Fibroblast of mammary gland (primary cell): Measurements from ENCODE around the gene TMEM167B.

ENCODE experiments used
- DNase-seq: peaks from one replicate; pipeline ENCODE4 v3.0.0-alpha.2; 2010; ENCODE audit warnings: low read depth
- H3K4me3 ChIP-seq: 2 replicates; pipeline ENCODE4 v1.5.1; 2011; ENCODE audit warnings: low read depth, mild to moderate bottlenecking, low read length, moderate library complexity; ENCODE audit not compliant: control insufficient read depth
- TF ChIP-seq, protein P1 (sequence below): conservative IDR thresholded peaks from 2 replicates; pipeline ENCODE4 v1.5.1; 2011; ENCODE audit warnings: low read depth, low read length, inconsistent platforms; ENCODE audit not compliant: control insufficient read depth, insufficient read depth

TMEM167B gene

DNA sequence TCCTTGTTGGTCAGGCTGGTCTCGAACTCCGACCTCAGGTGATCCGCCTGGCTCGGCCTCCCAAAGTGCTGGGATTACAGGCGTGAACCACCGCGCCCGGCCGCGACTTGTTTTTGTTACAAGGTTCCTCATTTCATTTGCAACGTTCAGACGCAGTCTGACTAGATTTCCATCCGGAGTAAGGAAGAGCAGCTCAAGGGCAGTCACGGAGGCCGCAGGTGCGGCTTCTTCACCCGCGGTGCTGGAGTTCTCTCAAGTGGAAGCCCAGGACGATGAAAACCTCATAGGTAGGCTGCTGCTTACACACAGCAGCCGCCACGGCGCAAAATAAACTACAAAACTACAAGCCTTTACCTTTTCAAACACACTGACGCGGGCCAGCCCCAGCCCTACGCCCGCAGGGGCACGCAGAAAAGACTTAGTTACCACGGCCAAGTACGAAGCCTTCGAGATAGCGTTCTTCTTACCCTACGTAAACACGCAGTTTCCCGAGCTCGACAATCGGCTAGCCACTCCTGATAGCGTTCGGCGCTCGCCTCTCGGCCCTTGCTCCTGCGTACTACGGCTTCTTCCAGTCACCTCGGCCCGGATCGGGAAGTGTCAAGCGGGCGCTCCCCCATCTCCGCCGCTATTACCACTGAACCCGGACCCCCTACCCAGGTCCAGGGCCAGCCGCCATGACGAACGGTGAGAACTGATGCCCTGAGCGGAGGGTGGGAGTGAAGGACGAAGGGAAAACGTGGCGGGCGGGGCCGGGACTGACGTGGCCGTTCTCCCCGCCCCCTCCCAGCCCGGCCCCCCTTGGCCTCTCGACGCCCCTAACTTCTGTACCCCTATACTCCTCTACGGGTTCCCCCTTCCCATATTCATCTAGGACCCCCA, at the start of gene TMEM167B:
TSS of gene TMEM167B (plus strand) at position 569 of the 882 bp plus-strand sequence. CDS start at position 678, 109 bp downstream.
- peak within 1 kb of the TSS; percentile 90 for H3K4me3 ChIP-seq
- TF ChIP-seq, protein P1, sequence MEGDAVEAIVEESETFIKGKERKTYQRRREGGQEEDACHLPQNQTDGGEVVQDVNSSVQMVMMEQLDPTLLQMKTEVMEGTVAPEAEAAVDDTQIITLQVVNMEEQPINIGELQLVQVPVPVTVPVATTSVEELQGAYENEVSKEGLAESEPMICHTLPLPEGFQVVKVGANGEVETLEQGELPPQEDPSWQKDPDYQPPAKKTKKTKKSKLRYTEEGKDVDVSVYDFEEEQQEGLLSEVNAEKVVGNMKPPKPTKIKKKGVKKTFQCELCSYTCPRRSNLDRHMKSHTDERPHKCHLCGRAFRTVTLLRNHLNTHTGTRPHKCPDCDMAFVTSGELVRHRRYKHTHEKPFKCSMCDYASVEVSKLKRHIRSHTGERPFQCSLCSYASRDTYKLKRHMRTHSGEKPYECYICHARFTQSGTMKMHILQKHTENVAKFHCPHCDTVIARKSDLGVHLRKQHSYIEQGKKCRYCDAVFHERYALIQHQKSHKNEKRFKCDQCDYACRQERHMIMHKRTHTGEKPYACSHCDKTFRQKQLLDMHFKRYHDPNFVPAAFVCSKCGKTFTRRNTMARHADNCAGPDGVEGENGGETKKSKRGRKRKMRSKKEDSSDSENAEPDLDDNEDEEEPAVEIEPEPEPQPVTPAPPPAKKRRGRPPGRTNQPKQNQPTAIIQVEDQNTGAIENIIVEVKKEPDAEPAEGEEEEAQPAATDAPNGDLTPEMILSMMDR: no peak
- DNase-seq: peak; percentile 95

DNA sequence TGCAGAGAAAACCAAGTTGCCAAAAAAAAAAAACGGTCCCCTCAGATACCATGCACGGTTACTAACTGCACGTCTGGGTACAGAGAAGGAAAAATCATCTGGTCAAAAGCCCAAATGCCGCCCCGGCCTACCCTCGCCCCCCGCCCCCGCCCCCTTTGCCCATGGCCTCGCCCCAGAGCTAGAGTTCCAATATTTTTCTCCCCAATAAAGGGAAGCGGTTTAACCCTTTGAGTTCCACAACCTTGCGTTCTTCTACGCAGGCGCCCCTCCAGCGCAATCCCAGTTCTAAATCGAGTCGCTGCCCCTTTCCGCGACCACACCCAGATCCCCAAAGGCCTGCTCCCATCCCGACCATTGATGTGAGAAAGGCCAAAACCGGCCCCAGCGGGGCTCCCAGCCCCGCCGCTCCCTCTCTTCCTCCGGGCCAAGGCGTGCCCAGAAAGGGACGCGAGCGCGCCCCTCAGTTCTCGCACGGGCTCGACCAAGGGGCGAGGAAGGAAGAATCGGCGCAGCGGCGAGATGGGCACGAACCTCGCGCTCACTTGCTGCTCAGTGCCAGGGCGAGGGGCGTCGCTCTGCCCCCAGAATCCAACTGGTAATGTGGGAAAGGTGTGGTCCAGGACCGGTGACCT, 49.5 kb upstream of the TMEM167B start:
- peak overlapping the region; percentile 86 for H3K4me3 ChIP-seq
- TF ChIP-seq, protein P1: no peak
- peak; percentile 13 for DNase-seq

DNA sequence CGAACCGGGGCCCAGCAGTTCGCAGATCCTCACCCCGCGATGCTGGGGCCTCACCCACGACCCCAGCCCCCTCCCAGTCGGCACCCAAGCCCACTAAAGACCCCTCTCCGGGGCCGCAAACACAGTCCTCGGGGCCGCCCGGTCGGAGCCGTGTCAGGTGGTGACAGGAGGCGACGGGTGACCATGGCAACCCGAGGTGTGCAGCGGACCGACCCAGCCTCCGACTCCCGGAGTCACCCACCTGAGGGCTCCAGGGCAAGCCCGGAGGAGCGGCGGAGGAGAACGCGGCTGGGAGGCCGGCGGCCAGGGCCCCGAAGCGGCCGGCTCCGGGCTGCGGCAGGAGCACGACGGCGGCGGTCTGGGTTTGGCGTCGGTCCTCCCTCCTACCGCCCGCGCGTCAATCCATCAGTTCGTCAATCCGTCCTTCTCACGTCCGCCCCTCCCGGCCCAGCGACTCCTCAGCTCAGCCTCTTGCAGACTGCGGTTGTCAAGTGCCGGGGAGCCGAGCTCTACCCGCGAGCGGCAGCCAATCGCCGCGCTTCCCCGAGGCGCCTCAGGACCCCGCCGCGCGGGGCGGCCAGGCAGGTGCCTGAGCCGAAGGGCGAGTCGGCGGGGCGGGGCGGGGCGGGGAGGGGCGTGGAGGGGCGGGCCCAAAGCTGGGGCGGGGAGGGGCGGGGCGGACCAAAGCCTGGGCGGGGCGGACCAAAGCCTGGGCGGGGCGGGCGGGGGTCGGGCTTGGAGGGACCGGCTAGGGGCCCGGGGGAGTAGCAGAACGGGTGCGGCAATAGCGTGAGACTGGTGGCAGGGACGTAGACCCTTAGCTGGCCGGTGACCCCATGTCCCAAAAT, 48.7 kb upstream of the TMEM167B start, which contains the start of gene WDR47:
TSS of gene WDR47 (minus strand) at position 482 of the 848 bp plus-strand sequence. CDS start 18,590 bp downstream, outside the sequence.
- TF ChIP-seq, protein P1: no peak
- peak; percentile 94 for DNase-seq
- H3K4me3 ChIP-seq: peak within 1 kb of the TSS; percentile 86

DNA sequence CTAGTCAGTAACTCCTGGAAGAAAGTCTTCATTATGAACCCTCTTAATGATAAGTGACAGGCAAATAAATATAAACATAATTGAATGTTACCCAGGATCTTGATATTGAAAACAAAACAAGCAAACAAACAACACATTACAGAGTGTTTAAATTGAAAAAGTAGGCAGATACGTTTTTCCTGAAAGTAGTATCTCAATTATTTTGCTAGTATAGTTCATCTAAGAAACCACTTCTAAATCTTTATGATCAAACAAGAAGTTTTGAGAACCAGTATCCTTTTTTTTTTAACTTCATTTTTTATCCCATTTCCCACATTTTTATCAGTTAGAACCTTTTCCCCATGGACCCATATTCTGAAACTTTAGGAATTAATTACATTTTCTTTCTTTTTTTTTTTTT, 45.0 kb upstream of the TMEM167B start:
- no peak for DNase-seq
- H3K4me3 ChIP-seq: no peak overlapping the region
- TF ChIP-seq, protein P1: no peak

DNA sequence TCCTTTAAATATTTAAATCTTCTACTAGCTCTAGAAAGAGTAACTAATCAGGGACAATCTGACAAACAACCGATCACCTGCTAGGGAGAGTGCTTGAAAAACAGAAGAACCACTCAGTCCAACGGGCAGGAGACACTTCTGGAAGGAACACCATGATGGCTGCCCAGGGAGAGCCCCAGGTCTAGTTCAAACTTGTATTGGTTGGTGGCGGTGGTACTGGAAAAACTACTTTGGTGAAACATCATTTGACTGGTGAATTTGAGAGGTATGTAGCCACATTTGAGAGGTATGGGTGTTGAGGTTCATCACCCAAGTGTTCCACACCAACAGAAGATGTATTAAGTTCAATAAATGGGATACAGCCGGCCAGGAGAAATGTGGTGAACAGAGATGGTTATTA, 43.9 kb upstream of the TMEM167B start:
- no peak overlapping the region for H3K4me3 ChIP-seq
- no peak for DNase-seq
- TF ChIP-seq, protein P1: no peak

DNA sequence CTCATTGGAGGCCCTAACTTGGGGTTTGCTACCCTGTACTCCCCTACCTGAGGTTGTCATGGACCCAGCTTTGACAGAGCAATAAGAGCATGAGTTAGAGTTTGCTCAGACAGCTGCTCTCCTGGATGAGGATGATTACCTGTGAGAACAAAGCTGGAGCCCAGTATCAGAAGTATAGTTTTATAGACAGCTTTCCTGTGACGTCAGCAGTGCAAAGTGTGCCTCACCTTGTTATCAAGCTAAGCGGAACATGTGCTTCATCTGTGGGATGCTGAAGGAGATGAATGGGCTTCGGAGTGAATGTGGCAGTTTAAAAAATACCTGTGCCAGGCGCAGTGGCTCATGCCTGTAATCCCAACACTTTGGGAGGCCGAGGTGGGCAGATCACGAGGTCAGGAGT, 43.2 kb upstream of the TMEM167B start:
- TF ChIP-seq, protein P1: no peak
- no peak overlapping the region for H3K4me3 ChIP-seq
- DNase-seq: no peak
